GM23248 (cell line): ENCODE measurements around the gene CIB1.

Source experiments
- EZH2 ChIP-seq: fragments of 200-600 bp; sonication (generic); IDR thresholded peaks from 2 replicates; pipeline ENCODE4 v1.6.1; 2018; ENCODE audit warnings: antibody characterized with exemption, mild to moderate bottlenecking; ENCODE audit not compliant: insufficient read depth, poor library complexity, severe bottlenecking
- EZH2phosphoT487 ChIP-seq: fragments of 200-600 bp; sonication (generic); IDR thresholded peaks from 2 replicates; pipeline ENCODE4 v1.6.1; 2018; ENCODE audit warnings: antibody characterized with exemption, moderate library complexity, mild to moderate bottlenecking, low read depth; ENCODE audit not compliant: insufficient read depth

GRCh38 chr15:90202929-90203328 lies 30.8 kb downstream of the CIB1 start:
- TF ChIP-seq EZH2phosphoT487 = no peak
- no peak for TF ChIP-seq EZH2
